H7 (cell line): ENCODE data around the gene TNRC6C. TPM values are rescaled to one million over a fixed set of nuclear protein-coding genes. Genes with fewer than 3 reads are reported as not detected.
"Not testable (repeated sequence)": the region's sequence is repeated elsewhere in the genome, so short reads cannot be mapped to it uniquely, and the experiment has no call there.

Experiments used
- DNase-seq: peaks from one replicate; pipeline ENCODE4 v3.0.0; 2012
- H3K27me3 ChIP-seq: 2 replicates; pipeline ENCODE4 v1.6.0; 2011; ENCODE audit warnings: mild to moderate bottlenecking, low read length; ENCODE audit not compliant: control insufficient read depth, insufficient read depth
- H3K36me3 ChIP-seq: replicated peaks from 2 replicates; pipeline ENCODE4 v1.5.1; 2011; ENCODE audit warnings: low read length; ENCODE audit not compliant: control insufficient read depth, insufficient read depth
- H3K4me3 ChIP-seq: 2 replicates; pipeline ENCODE4 v1.5.1; 2011; ENCODE audit warnings: low read depth, mild to moderate bottlenecking, control low read depth, low read length, moderate library complexity; ENCODE audit not compliant: insufficient read depth
- total RNA-seq: library from RNA; depleted of rRNA; stranded (reverse); fragments of >200 nt; shearing (Covaris generic); gene quantifications from 2 replicates; pipeline ENCODE4 v1.2.3, GENCODE V29; 2014

The TNRC6C gene
- total RNA-seq, 1 experiment from 2014 or later, result 8.9 TPM

DNA sequence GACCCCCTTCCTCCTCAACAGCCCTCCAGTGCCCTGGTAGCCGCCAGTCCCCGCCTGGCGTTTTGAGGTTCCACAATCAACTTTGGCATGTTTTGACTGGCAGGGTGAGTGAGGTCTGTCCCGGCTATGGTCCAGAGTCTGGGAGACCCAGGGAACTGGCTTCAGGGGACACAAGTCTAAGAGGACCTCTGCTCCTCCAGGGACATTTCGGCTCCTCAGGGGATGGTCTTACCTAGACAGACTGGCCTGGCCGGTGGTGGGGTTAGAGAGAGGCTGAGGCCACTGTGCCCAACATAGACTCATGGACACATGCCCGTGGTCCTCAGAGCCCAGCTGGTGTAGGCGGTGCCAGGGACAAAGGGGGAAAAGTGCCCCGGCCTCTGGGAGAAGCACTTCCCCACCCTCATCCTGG is 174.3 kb downstream of the TNRC6C start:
- Histone ChIP-seq H3K4me3 (no peak overlapping the region), H3K27me3 (peaks cover 10% of the 10 kb centered on the region)
- DNase-seq, result no peak

DNA sequence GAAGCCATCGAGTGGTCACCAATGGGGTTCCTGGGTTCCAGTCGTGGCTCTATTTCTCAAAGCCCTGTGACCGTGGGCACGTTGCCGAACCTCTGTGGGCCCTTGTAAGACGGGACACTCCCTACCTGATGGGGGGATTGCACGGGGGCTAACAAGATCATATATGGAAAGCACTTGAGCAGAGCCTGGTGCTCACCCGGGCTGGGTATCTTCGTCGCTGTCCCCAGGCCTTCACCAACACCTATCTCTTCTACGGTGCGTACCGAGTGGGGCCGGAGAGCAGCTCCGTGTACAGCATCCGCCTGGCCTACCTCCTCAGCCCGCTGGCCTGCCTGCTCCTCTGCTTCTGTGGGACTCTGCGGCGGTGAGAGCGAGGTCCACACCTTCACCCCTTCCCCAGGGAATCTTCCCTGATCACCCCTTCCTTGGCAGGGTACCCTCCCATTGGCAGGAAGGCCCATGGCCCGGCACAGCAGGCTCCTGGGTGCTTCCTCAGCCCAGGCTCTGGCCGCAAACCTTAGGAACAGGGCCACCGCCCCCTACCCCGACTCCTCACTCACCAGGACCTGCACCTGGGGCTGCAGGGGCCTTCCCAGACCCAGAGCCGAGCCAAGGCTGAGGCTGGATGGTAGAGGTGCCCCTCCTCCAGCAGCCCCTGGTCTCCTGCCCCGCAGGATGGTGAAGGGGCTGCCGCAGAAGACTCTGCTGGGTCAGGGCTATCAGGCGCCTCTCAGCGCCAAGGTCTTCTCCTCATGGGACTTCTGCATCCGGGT is 174.9 kb downstream of the TNRC6C start:
- H3K27me3 ChIP-seq, result peaks cover 10% of the 10 kb centered on the region
- no peaks in the 10 kb centered on the region for H3K36me3 ChIP-seq
- H3K4me3 ChIP-seq, result no peak overlapping the region
- peak; percentile 62 for DNase-seq

More for the DNA sequence above, 174.3 kb downstream of the TNRC6C start:
- no peaks in the 10 kb centered on the region for H3K36me3 ChIP-seq

DNA sequence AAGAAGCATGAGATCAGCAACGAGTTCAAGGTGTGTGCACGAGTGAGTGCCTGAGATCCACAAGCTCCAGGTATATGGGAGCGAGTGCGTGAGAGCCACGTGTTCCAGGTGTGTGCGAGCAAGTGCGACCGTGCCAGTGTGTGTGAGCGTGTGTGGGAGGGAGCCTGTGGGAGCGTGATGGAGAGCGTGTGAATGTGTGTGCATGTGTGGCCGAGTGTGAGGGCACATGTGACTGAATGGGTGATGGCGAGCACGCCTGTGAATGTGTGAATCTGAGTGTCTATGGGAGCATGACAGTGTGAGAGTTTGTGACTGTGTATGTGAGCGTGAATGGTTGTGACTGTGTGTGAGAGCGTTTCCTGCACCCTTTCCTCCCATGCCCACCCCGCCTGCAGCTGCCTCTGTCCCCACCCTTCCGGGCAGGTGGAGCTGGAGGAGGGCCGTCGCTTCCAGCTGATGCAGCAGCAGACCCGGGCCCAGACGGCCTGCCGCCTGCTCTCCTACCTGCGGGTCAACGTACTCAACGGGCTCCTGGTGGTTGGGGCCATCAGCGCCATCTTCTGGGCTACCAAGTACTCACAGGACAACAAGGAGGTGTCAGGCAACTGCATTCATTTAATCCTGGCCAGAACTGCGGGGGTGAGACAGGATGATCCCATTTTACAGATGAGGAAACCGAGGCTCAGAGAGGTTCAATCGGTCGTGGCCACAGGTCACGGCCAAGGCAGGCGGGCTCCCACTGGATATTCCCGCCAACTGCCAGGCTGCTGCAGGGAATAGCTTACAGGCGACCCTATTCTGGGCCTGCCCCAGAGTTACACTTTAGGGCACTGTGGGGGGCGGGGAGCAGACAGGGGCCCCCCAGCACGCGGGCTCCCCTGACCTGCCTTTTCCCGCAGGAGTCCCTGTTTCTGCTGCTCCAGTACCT is 175.7 kb downstream of the TNRC6C start:
- Histone ChIP-seq H3K27me3 (peaks cover 10% of the 10 kb centered on the region), H3K4me3 (no peak overlapping the region), H3K36me3 (no peaks in the 10 kb centered on the region)
- peak; percentile 95 for DNase-seq

DNA sequence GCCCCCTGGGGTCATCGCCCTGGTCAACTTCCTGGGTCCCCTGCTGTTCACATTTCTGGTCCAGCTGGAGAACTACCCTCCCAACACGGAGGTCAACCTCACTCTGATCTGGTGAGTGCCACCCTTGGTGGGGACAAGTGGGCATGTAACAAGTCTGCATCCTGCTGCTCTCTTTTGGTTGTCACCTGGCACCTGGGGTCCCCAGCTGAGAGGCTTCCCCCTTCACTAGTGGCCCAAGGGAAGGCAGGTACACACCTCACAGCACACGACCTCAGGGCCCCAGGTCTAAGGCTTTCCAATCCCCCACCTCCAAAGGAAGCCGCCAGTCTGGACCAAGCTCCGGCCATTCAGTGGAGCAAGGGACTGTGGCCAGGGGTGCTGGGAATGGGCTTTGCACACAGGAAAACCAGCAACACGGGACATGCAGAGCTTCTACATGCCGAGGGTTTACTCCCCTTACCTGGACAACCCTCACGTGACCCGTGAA is 176.4 kb downstream of the TNRC6C start:
- H3K27me3 ChIP-seq, result peaks cover 10% of the 10 kb centered on the region
- H3K36me3 ChIP-seq, result no peaks in the 10 kb centered on the region
- H3K4me3 ChIP-seq, result no peak overlapping the region
- DNase-seq, result no peak

DNA sequence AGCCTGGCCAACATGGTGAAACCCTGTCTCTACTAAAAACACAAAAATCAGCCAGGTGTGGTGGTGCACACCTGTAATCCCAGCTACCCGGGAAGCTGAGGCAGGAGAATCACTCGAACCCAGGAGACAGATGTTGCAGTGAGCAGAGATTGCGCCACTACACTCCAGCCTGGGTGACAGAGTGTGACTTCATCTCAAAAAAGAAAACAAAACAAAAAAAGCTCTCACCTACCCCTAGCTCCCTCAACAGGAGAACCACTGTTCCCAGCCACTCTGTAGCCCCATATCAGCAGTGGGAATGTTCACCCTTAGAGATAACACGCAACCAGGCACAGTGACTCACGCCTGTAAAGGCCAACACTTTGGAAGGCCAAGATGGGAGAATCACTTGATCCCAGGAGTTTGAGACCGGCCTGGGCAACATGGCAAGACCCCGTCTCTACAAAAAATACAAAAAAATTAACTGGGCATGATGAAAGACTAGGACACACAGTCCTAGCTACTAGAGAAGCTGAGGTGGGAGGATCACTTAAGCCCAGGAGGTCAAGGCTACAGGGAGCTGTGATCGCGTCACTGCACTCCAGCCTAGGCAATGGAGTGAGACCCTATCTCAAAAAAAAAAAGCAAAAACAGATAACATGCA is 177.5 kb downstream of the TNRC6C start:
- no peak for DNase-seq
- Histone ChIP-seq H3K27me3 (peaks cover 12% of the 10 kb centered on the region), H3K36me3 (no peaks in the 10 kb centered on the region), H3K4me3 (no peak overlapping the region)

DNA sequence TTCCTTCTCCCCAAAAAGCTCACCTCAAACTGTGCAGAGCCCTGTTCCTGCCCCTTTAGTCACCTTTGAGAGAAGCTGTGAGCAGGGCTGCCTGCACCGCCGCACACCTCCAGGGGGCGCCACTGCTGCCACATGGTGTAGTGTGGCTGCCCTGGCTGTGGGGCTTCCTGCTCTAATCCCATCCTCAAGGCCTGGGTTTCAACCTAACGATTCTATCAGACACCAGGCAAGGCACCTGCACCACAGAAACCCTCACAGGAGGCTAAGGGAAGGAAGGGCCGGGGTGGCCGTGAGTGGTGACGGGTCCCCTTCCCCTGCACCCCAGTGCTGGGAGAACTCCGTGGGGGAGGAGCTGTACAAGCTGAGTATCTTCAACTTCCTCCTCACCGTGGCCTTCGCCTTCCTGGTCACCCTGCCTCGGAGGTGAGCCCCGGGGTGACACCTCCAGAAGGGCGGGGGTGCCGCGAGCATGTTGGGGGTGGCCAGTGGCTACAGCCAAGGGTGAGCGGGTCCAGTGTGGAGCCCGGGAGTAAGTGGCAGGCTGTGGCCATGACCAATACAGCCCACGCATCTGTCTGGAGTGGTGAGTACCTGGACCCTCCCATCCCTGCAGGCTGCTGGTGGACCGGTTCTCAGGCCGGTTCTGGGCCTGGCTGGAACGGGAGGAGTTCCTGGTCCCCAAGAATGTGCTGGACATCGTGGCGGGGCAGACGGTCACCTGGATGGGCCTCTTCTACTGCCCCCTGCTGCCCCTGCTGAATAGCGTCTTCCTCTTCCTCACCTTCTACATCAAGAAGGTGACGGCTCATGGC is 179.1 kb downstream of the TNRC6C start:
- DNase-seq, result peak; percentile 83
- H3K4me3 ChIP-seq, result no peak overlapping the region
- no peaks in the 10 kb centered on the region for H3K36me3 ChIP-seq
- peaks cover 10% of the 10 kb centered on the region for H3K27me3 ChIP-seq

DNA sequence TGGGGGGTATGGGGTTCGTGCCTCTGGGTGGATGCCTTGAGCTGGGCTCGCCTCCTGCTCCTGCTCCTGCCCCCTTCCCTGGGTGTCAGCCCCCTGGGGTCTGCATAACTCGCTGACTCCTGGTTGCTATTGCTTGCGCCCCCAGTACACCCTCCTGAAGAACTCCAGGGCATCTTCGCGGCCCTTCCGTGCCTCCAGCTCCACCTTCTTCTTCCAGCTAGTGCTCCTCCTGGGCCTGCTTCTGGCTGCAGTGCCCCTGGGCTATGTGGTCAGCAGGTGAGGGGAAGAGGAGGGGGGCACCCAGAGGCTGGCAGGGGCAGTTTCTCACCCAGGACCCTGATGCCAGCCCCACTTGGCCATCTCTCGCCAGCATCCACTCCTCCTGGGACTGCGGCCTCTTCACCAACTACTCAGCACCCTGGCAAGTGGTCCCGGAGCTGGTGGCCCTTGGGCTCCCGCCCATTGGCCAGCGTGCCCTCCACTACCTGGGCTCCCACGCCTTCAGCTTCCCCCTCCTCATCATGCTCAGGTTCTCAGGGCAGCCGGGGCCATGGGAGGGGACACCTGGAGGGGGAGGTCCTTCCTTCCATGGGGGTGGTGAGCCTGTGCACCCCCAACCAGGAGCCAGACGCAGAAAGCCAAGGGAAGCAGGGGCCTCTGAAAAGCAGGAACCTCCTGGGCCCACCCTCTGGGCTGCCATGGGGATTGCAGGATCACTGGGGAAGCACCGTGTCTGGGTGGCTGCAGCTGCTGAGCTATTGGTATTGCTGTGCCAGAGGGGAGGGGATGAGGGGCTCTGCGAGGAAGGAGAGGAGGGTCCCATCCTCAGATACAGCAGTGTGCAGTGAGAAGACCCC is 179.9 kb downstream of the TNRC6C start:
- Histone ChIP-seq H3K36me3 (no peaks in the 10 kb centered on the region), H3K4me3 (no peak overlapping the region), H3K27me3 (peaks cover 5% of the 10 kb centered on the region)
- peak; percentile 66 for DNase-seq

DNA sequence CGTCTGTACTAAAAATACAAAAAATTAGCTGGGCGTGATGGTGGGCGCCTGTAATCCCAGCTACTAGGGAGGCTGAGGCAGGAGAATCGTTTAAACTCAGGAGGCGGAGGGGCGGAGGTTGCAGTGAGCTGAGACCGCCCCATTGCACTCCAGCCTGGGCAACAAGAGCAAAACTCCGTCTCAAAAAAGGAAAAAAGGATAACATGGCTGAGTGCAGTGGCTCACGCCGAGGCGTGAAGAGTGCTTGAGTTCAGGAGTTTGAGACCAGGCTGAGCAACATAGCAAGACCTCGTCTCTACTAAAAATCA is 181.3 kb downstream of the TNRC6C start:
- H3K36me3 ChIP-seq, H3K27me3 ChIP-seq, H3K4me3 ChIP-seq, DNase-seq: not testable (repeated sequence)

DNA sequence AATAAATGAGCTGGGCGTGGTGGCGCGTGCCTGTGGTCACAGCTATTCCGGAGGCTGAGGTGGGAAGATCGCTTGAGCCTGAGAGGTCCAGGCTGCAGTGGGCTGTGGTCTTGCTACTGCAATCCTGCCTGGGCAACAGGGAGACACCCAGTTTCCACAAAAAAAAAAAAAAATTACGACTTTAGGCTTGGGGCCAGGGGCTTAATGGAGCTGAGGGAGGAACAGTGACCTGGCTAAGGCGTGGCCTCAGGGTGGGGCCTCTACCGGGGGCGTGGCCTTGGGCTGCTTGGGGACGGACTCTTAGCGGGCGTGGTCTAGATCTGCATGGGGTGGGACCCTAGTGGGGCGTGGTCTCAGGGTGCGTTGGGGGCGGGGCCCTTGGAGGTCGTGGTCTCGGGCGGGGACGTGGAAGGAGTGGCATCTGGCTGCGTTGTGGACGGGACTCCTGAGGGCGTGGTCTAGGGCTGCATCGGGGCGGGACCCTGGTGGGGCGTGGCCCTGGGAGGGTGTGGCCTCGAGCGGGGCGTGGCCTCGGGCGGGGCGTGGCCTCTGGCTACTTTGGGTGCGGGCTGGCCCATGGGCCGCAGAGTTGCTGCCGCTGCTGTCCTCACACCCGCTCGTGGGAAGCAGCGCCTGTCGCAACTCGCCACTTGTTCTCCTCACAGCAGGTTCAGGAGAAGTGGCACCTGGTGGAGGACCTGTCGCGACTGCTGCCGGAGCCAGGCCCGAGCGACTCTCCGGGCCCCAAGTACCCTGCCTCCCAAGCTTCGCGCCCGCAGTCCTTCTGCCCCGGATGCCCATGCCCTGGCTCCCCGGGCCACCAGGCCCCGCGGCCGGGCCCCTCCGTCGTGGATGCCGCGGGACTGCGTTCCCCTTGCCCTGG is 181.9 kb downstream of the TNRC6C start:
- no peaks in the 10 kb centered on the region for H3K36me3 ChIP-seq
- peak; percentile 99 for DNase-seq
- peaks cover 2% of the 10 kb centered on the region; the same call in 1 of the 2 replicates for H3K27me3 ChIP-seq
- peak overlapping the region; percentile 31 for H3K4me3 ChIP-seq

DNA sequence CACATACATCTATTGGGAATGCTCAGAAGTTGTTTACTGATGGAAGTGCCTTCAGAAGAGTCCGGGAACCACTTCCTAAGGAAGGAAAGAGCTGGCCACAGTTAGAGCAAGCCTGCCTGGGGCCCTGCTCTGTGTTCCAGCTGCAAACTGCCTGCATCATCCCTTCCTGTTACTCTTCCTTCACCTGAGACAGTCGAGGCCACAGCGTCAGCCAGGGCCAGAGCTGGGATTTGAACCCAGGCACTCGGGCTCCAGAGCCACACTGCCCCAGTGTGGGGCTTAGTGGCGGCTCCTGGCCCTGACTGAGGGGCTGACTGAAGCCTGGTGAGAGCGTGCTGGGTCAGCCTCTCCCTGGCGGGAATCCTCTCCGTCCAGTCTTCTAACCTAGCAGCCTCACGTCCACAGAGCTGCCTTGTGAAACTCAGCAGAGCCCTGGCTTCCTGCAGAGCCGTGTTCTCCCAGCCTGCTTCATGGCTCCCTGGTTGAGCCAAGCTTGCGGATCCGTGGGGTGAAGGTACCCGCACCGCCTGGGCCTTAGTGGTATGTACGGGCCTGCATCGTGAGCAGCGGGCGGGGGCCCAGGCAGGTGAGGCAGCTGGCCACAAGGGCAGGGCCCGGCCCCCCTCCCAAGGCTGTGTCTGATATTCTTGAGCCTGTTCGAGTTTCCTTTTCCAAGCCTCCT is 183.1 kb downstream of the TNRC6C start:
- no peaks in the 10 kb centered on the region for H3K36me3 ChIP-seq
- H3K27me3 ChIP-seq, result peaks cover 2% of the 10 kb centered on the region; the same call in 1 of the 2 replicates
- DNase-seq, result peak; percentile 55

DNA sequence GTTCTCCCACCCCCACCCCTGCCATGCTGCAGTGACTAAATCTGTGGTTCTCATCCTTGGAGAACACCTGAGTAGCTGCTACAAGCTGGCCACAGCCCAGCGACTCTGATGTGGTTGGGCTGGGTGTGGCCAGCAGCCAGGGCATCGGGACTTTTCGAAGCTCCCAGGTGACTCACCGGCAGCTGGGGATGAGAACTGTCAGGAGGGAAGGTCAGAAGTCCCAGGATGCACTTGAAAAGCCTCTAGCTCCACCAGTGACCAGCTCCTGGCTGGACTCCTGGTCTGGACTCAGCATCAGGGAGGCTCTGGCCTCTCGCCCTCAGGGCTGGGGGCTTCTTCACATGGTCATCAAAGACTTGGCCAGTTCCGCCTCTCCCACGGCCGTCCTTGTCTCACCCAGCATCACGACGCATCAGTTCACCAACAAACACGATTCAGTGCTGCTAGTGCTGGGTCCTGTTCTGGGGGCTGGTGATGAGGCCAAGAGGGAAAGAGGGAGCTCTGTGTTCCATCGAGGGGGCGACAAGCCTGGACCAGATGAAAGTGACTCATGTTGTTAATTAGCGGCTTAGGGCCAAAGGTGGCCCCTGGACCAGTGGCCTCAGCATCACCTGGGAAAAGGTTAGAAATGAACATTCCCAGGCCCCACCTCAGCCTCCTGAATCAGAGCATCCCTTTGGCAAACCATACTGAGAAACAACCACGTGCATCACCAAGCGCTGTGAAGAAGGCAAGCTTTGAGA is 183.8 kb downstream of the TNRC6C start:
- H3K4me3 ChIP-seq, result no peak overlapping the region
- H3K36me3 ChIP-seq, result no peaks in the 10 kb centered on the region
- no peak for DNase-seq
- H3K27me3 ChIP-seq, result peaks cover 2% of the 10 kb centered on the region; the same call in 1 of the 2 replicates

More for the DNA sequence above, 183.1 kb downstream of the TNRC6C start:
- no peak overlapping the region for H3K4me3 ChIP-seq
